C4-2B (cell line): ENCODE measurements around the gene SOST.

Experiments
- ZFX ChIP-seq: fragments of 450-650 bp; IDR thresholded peaks from 2 replicates; pipeline ENCODE4 v1.6.1; 2017
- TF ChIP-seq, protein P1 (sequence below): fragments of 450-650 bp; conservative IDR thresholded peaks from 2 replicates; pipeline ENCODE4 v1.5.1; 2017; ENCODE audit warnings: mild to moderate bottlenecking

DNA sequence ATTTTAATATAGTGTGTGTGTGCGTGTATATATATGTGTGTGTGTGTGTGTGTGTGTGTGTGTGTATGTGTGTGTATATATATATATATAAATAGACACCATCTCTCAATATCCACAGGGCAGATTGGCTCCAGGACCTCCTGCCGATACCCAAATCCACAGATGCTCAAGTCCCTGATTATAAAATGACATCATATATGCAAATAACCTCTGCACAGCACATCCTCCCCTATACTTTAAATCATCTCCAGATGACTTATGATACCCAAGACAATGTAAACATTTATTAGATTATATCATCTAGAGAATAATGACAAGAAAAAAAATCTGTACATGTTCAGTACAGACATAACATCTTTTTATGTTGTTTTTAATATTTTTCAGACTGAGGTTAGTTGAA, 12.4 kb upstream of the SOST start:
- TF ChIP-seq, protein P1, sequence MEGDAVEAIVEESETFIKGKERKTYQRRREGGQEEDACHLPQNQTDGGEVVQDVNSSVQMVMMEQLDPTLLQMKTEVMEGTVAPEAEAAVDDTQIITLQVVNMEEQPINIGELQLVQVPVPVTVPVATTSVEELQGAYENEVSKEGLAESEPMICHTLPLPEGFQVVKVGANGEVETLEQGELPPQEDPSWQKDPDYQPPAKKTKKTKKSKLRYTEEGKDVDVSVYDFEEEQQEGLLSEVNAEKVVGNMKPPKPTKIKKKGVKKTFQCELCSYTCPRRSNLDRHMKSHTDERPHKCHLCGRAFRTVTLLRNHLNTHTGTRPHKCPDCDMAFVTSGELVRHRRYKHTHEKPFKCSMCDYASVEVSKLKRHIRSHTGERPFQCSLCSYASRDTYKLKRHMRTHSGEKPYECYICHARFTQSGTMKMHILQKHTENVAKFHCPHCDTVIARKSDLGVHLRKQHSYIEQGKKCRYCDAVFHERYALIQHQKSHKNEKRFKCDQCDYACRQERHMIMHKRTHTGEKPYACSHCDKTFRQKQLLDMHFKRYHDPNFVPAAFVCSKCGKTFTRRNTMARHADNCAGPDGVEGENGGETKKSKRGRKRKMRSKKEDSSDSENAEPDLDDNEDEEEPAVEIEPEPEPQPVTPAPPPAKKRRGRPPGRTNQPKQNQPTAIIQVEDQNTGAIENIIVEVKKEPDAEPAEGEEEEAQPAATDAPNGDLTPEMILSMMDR: no peak
- no peak for TF ChIP-seq ZFX
